ENCODE measurements around the gene PHAF1. TPM values are rescaled to one million over a fixed set of nuclear protein-coding genes. Genes with fewer than 3 reads are reported as not detected.

Gene PHAF1
- total RNA-seq, 1 donor from 2014 or later: 10.4 TPM

DNA sequence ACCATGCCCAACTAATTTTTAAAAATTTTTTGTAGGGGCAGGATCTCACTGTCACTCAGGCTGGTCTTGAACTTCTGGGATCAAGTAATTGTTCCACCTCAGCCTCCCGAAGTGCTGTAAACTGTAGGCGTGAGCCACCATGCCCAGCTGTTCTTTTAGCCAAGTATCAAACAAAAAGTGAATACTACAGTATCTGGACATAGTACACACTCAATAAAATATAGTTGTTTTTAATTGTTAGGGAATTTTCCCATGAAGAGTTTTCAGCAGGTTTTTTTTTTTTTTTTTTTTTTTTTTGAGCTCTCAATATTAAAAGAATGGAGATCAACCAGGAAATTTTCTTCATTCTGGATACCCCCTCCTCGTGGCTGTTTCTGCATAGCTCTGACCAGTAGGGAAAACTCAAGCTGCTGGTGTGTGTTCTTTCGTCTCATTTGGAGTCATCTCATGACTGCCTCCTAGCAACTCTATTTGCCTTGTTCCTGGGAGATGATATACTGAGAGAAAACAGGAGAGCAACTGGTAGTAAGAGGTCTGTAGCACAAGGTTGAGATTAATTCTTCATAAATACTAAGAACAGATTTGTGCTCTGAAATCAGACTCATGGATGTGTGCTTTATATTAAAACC, 16.5 kb upstream of the PHAF1 start:
- no peak for DNase-seq
- H3K27ac ChIP-seq (replicated peaks): no peak overlapping the region
- no peaks in the 10 kb centered on the region for H3K27me3 ChIP-seq (ENCODE audit: low read depth)
- no peak for TF ChIP-seq CTCF (IDR thresholded peaks at IDR 0.05; ENCODE audit: borderline replicate concordance)
- H3K4me3 ChIP-seq: no peak overlapping the region
- no peaks in the 10 kb centered on the region for H3K9me3 ChIP-seq (replicated peaks)
- no peaks in the 10 kb centered on the region for H3K36me3 ChIP-seq
- intact Hi-C loops (cut with micrococcal nuclease): no loop called here
- peaks cover 4% of the 10 kb centered on the region for H3K4me1 ChIP-seq

DNA sequence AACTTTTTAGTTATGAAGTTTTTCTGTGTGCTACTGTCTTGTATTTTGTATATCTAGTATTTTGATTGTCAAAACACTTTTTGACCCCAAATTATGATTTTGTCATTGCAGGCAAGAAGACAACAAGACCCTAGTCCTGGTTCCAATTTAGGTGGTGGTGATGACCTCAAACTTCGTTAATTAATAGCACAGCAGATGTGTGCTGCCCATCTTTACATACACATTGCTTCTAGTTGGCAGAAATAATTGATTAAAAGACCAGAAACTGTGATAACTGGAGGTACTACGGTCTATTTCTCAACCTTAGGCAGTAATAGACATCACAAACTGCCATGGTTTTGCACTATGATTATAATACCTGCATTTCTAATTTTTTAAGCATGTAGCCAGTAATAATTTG, 11.1 kb upstream of the PHAF1 start:
- Histone ChIP-seq H3K4me1 (peaks cover 4% of the 10 kb centered on the region), H3K9me3 (replicated peaks) (no peaks in the 10 kb centered on the region), H3K27me3 (ENCODE audit: low read depth) (no peaks in the 10 kb centered on the region), H3K27ac (replicated peaks) (no peak overlapping the region), H3K4me3 (no peak overlapping the region), H3K36me3 (peaks cover 5% of the 10 kb centered on the region)
- intact Hi-C loops (cut with micrococcal nuclease): no loop called here
- TF ChIP-seq CTCF (IDR thresholded peaks at IDR 0.05; ENCODE audit: borderline replicate concordance): no peak
- no peak for DNase-seq

DNA sequence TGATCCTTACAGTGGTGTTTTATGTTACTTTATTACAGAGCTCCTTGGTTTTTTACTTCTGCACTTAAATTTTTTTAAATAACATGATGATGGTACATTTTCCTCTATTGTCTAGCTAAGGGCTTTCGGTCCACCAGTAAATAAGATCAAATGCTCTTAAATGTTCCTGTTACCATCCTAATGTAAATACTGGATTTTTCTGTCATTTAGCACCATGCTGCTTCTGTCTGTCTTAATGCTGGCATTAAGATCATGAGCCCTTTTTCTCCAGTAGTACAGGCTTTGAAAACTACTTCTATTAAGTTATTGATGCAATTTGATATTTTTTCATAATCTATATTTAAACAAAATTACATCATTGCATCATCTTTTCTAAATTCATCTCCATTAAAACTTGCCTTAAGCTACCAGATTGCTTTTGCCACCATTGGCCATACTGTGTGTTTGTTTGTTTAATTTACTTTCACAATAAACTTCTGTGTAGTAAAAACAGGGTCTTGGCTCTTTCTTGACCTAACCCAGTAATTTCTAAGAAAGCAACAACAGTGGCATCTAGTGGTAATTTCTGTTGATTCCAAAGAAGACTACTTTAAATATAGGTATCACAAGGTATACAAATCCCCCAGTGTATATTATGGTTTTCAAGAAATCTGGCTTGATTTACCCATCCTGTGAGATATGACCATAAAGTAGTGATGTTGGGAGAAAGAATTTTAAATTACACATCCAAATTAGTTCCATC, 9.0 kb upstream of the PHAF1 start:
- Histone ChIP-seq H3K36me3 (peaks cover 5% of the 10 kb centered on the region), H3K27me3 (ENCODE audit: low read depth) (no peaks in the 10 kb centered on the region), H3K4me3 (no peak overlapping the region), H3K27ac (replicated peaks) (no peak overlapping the region), H3K9me3 (replicated peaks) (no peaks in the 10 kb centered on the region), H3K4me1 (peaks cover 13% of the 10 kb centered on the region)
- DNase-seq: no peak
- intact Hi-C loops (cut with micrococcal nuclease): no loop called here
- TF ChIP-seq CTCF (IDR thresholded peaks at IDR 0.05; ENCODE audit: borderline replicate concordance): peak; percentile 24

DNA sequence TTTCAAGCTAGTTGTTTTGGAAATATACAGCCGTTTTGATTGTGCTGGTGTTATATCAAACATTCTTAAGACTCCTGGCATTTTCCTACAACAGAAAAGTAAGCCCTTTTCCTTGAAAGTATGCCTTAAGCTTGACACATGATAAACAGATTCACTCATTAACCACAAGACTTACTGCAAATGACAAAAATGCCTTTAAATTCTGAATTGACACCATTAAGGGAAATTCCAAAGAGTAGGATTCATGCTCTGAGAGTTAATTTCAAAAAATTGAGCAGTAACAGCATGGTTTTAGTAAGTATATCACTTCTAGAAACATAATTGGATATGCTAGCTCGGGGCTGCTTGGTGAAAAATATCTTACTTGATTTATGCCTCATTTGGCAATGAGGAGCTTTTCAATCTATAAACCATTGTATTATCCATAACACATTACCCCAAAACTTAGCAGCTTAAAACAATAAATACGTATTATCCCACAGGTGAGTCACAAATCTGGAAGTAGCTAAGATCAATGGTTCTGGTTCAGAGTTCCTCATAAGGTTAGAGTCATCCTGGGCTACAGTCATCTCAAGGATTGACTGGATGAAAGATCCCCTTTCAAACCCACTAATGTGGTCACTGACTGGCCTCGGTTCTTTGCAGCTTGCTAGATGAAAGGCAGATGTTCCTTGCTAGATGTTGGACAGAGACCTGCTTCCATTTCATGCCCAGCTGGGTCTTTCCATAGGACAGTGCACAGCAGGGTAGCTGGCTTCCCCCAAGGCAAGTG, 8.2 kb upstream of the PHAF1 start:
- no peak overlapping the region for H3K4me3 ChIP-seq
- H3K27ac ChIP-seq (replicated peaks): no peak overlapping the region
- no peak for DNase-seq
- intact Hi-C loops (cut with micrococcal nuclease): no loop called here
- no peaks in the 10 kb centered on the region for H3K9me3 ChIP-seq (replicated peaks)
- TF ChIP-seq CTCF (IDR thresholded peaks at IDR 0.05; ENCODE audit: borderline replicate concordance): no peak
- H3K4me1 ChIP-seq: peaks cover 19% of the 10 kb centered on the region
- peaks cover 5% of the 10 kb centered on the region for H3K36me3 ChIP-seq
- H3K27me3 ChIP-seq (ENCODE audit: low read depth): no peaks in the 10 kb centered on the region

DNA sequence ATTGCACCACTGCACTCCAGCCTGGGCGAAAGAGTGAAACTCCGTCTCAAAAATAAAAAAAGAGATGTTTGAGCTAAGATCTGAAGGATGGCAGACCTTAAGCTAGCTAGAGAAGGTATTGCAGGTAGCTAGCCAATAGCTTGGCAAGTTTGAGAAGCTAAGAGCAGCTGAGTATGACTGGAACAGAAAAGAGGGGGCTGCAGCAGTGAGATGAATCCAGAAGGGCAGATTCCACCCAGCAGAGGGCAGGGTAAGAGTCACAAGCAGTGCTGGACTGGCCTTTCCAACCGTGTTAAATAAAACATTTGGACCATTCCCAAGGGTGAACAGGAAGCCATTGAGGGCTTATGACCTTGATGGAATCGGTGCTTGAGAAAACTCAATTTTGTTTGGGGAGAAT, 5.7 kb upstream of the PHAF1 start:
- no peak overlapping the region for H3K4me3 ChIP-seq
- intact Hi-C loops (cut with micrococcal nuclease): no loop called here
- no peaks in the 10 kb centered on the region for H3K27me3 ChIP-seq (ENCODE audit: low read depth)
- no peaks in the 10 kb centered on the region for H3K9me3 ChIP-seq (replicated peaks)
- no peak overlapping the region for H3K27ac ChIP-seq (replicated peaks)
- TF ChIP-seq CTCF (IDR thresholded peaks at IDR 0.05; ENCODE audit: borderline replicate concordance): peak; percentile 48
- peaks cover 5% of the 10 kb centered on the region for H3K36me3 ChIP-seq
- no peak for DNase-seq
- H3K4me1 ChIP-seq: peaks cover 18% of the 10 kb centered on the region

Data from left ventricle myocardium inferior (tissue), 1 donor.